Activated CD8-positive, alpha-beta memory T cell treated with anti-CD3 and anti-CD28 coated beads, Interleukin-2, amount 50 U/mL, for 48 hours (primary cell): ENCODE data around the gene RPS28.
"Not testable (repeated sequence)": the region's sequence is repeated elsewhere in the genome, so short reads cannot be mapped to it uniquely, and the experiment has no call there.

Experiments
- DNase-seq: peaks from one replicate; pipeline ENCODE4 v3.0.0-alpha.2; 2020

Gene RPS28

DNA sequence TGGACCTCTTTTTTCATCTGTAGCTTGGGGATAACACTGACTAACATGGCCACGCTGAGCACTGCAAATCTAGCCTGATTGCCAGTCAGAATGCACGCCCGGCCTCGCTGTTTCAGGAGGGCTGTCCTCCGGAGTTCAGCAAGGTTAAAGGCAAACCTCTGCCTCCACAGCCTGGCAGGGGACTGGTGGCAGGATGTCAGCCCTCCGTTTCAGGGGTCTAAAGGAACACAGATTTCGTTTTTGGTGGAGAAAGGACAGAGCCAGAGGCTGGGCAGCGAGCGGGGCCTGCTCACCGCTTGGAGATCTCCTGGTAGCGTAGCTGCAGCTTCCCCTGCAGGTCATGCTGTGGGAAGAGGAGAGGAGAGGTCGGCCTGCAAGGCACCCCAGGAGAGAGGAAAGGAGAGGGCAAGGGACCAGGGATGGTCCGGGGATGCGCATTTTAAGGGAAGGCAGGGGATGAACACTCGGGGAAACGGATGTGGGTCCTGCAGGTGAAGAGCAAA is 681 bp upstream of the RPS28 start:
- DNase-seq: peak; percentile 71

GRCh38 chr19:8321986-8322637 is 816 bp downstream of the RPS28 start:
- DNase-seq: no peak

- DNase-seq: no peak
These were observed 1.3 kb downstream of the RPS28 start for GRCh38 chr19:8322638-8322997.

DNA sequence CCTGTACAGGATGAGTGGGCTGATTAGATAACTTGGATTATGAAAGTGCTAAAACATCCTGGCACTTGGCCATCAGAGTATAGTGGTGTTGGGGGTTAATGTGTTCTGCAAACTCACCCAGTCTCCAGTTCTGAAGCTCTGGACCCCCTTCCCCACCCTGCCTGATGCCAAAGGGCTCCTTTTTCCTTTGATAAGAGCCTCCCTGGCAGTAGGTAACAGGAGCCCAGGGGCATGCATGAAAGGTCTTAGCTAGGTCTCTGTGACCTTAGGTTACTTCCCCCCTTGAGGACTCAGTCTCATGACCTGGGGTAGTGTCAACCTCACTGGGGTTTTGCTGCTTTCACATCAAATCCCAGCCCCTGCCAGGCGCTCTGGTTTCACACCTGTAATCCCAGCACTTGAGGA is 2.5 kb downstream of the RPS28 start:
- peak; percentile 68 for DNase-seq

DNA sequence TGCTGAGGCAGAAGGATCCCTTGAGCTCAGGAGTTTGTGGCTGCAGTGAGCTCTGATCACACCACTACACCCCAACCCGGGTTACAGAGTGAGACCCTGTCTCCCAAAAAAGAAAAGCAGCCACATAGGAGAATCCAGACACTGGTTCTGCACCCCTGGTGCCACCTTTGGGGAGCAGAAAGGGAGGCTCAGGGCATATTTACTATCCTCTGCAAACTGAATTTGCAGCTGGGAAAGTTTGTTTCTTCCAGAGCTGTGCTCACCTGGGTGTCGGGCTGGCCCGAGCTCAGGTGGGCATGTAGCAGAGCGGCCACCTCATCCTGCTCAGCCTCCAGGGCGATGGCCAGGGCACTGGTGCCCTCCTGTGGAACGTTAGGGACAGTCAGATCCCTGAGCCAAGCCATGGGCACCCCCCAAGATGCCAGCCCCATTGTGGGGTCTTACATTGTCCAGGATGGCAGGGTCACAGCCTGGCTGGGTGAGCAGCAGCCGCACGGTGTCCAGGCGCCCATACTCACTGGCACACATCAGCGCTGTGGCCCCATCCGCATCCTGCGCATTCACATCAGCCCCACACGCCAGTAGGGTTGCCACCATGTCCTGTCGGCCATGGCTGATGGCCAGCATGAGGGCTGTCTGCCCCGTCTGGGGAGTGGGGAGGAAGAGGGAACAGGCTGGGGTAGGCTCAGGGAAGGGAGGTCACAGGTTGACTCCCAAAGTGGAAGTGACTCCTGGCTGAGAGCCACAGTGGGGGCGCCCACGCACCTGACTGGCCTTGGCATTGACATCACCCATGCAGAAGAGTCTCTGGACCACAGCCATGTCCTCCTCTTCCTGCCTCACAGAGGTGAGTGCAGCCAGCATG is 3.1 kb downstream of the RPS28 start:
- DNase-seq: peak; percentile 69

GRCh38 chr19:8325454-8325853 is 4.2 kb downstream of the RPS28 start:
- no peak for DNase-seq

DNA sequence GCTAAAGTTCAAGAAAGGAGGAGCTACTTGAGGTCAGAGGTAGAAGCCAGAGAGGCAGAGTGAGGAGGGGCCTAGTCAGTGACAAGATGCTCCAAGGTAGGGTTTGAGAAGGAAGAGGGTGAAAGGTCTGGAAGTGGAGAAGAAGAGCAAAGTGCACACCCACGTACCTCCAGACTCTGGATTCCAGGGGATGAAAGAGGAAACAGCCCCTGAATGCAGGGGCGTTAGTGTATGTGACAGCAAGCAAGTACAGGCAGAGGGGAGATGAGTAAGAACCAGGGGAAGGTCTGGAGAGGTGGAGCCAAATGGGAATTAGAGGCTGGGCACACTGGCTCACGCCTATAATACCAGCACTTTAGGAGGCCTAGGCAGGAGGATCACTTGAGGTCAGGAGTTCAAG is 8.7 kb downstream of the RPS28 start:
- no peak for DNase-seq

DNA sequence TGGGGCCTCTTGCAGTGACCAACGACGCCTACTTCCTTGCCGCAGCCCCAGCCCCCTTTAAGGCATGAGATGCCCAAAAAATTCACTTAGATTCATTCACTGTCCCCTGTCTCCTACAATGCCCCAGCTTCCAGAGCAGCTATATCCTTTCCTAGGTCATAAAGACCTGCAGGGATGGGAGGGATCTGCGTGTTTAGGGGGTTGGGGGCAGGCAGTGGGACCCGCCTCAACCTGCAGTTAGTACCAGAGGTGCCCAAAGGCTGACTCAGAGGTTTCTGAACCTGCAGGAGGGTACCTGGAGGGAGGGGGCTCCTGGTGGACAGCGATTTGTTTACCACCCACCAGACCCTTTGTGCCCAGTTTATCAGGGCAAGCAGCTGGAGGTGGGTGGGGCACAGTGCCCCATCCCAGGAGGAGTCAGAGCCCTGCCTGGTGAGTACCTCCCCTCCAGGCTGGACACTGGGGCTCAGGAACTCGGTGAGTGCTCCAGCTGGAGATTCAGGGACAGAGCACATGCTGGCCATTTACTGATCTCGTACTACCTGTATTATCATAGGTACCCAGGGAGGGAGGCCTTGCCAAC is 10.1 kb downstream of the RPS28 start:
- DNase-seq: no peak

DNA sequence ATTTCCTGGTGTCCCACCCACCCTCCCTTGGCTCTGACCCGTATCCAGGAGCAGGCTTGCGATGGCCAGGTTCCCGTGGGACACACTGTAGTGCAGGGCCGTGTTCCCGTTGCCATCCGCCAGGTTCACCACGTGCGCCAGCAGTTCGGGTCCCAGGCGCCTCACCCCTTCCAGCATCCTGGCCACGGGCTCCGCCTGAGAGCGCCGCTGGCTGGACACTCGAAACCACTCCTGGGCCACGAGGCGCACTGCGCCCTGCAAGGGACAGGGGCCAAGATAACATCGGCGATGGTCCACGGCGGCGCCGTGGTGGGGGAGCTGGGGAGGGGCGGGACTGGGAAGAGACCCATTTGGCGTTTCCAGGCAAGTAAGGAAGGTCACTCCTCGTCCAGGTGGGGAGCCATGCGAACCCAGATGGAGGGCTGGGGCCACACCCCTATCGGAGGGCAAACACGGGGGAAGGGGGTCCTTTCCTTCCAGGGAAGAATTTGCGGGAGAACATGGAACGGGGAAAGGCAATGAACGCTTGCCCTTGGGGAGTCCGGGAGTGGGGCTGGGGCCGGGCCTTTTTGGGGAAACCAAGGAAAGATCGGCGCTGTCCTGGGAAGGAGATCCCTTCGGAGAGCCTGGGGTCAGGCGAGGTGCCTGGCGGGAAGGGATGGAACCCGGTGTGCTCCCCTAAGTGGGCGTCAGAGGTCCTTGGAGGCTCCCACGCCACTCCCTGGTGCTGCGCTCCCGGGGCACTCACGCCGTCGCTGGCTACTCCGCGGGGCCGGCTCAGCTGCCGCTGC is 11.9 kb downstream of the RPS28 start:
- no peak for DNase-seq

GRCh38 chr19:8333767-8334457 is 12.6 kb downstream of the RPS28 start:
- no peak for DNase-seq

GRCh38 chr19:8334458-8335342 is 13.4 kb downstream of the RPS28 start:
- peak; percentile 72 for DNase-seq

DNA sequence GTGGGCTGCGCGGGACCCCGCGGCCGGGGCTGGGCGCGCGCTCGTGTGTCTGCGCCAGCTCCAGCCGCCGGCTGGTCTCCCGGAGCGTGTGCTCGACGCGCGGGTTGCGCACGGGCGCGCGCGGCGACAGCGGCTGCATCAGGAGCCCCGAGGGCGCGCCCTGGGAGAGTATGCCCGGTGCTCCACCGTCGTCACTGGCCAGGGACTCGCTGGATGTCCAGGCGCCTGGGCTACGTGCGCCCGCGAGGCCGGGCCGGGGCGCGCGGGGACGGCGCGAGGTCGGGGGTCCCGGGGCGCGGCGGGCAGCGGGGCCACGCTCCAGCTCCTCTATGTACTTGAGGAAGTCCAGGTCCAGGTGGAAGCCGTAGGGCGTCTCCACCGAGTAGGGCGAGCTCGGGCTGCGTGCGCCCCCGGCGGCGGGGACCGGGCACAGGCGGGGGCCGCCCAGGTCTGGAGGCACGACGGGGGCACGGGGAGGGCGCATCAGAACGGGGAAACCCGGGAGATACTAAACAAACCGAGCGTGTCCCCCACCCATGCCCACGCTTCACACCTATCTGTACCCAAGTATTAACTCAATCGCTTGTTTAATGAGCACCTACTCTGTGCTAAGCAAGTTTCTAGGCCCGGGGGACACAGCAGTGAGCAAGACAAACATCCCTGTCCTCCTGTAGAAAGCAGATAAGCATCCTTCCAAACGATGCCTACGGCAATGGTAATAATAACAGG is 14.2 kb downstream of the RPS28 start:
- peak; percentile 76 for DNase-seq

DNA sequence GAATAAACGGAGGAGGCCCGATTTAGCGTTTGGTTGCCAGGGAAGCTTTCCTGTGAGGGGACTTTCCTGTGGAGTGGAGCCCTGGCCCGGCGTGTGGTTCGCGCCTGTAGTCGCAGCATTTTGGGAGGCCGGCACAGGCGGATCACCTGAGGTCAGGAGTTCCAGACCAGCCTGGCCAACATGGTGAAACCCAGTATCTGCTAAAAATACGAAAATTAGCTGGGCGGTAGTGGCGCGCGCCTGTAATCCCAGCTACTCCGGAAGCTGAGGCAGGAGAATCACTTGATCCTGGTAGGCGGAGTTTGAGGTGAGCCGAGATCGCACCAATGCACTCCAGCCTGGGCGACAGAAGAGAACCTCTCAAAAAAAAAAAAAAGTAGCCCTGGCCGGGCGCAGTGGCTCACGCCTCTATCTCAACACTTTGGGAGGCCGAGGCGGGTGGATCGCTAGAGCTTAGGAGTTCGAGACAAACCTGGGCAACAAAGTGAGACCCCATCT is 14.8 kb downstream of the RPS28 start:
- DNase-seq: no peak

GRCh38 chr19:8336660-8337059 is 15.4 kb downstream of the RPS28 start:
- DNase-seq: no peak

GRCh38 chr19:8337728-8338127 is 16.4 kb downstream of the RPS28 start:
- no peak for DNase-seq

DNA sequence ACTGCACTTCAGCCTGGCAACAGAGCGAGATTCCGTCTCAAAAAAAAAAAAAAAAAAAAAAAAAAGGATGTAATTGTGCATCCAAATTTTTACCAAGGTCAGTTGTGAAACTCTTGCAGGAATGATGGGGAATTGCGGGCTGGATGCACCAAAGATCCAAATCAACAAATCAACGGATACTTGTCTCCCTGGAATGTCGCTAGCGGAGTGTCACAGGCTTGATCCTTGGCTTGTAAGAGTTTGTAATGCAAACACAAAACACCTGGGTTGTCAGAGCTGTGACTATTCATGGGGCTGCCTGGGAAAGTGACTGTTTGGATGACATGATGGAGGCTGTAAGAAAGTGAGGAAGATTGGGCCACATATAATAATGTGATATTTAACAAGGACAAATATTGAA is 17.5 kb downstream of the RPS28 start:
- DNase-seq: no peak

- DNase-seq: no peak
These were observed 19.2 kb downstream of the RPS28 start for GRCh38 chr19:8340341-8341096.

GRCh38 chr19:8341504-8341903 is 20.2 kb downstream of the RPS28 start:
- DNase-seq: not testable (repeated sequence)

DNA sequence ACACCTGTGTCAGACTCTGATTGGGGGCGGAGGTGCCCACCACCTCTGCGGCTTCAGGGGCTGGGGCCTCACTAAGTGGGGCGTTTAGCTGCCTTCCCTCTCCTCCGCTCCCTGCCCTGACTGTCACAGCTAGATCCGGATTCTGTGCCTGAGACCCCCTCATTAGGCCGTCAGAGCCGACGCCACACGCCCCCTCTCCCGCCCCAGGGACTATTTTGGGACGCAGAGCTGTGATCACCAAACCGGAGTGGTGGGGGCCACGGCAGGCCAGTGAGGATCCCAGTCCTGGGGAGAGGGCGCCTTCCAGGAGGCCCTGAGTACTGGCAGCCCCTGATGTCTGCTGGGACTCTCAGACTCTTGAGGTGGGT is 21.0 kb downstream of the RPS28 start:
- no peak for DNase-seq
